Cerebellar cortex (tissue), 1 donor: ENCODE measurements around the gene MED28.
A peak's percentile ranks its signal among the peaks of the same experiment; 100 is the strongest.
"Not testable (repeated sequence)": the region's sequence is repeated elsewhere in the genome, so short reads cannot be mapped to it uniquely, and the experiment has no call there.

ENCODE experiments used
- DNase-seq: peaks from one replicate; pipeline ENCODE4 v3.0.0-alpha.2; 2015; ENCODE audit warnings: low spot score

The MED28 gene, protein sequence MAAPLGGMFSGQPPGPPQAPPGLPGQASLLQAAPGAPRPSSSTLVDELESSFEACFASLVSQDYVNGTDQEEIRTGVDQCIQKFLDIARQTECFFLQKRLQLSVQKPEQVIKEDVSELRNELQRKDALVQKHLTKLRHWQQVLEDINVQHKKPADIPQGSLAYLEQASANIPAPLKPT

DNA sequence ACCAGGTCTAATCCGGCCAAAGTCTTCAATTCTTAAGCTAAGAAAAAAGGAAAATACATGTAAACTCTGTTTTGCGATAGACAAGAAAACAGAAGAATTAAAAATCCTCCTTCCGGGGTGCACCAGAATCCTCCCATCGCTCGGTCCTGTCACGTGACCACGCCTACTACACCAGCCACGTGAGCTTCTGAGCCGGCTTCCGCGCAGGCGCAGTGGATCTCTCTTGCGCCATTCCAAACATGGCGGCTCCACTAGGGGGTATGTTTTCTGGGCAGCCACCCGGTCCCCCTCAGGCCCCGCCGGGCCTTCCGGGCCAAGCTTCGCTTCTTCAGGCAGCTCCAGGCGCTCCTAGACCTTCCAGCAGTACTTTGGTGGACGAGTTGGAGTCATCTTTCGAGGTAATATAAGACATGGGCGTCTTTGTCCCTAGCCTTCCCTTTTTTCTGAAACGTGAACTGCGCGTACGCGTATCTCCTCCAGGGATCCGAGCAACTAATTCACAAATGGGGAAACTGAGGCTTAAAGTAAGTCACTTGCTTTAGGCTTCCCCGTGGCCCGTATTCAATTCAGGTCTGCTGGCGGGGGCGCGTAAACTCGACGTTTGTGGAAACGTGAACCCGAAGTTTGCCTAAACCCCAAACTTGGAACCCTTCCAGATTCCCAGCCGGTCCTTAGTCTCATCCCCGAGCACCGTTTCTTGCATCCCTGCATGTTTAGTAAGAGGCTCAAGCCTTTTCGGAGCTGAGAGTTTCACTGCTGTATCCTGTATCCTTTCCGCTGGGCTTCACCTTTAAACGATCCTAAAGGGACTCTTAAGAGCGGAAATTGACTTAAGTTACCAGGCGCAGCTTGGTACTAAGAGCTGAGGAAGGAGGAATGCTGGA is at the start of gene MED28:
Gene MED28 (plus strand): TSS at position 226 of the 884 bp plus-strand sequence. CDS start 14 bp downstream, at position 240.
- DNase-seq = peak; percentile 96

- no peak for DNase-seq
Measured at GRCh38 chr4:17565846-17566245, 48.6 kb upstream of the MED28 start.

- DNase-seq = no peak
Measured at GRCh38 chr4:17567271-17567670, 47.2 kb upstream of the MED28 start.

- no peak for DNase-seq
Measured at GRCh38 chr4:17574206-17574605, 40.2 kb upstream of the MED28 start.

- not testable (repeated sequence) for DNase-seq
Measured at GRCh38 chr4:17575177-17575576, 39.3 kb upstream of the MED28 start.

DNA sequence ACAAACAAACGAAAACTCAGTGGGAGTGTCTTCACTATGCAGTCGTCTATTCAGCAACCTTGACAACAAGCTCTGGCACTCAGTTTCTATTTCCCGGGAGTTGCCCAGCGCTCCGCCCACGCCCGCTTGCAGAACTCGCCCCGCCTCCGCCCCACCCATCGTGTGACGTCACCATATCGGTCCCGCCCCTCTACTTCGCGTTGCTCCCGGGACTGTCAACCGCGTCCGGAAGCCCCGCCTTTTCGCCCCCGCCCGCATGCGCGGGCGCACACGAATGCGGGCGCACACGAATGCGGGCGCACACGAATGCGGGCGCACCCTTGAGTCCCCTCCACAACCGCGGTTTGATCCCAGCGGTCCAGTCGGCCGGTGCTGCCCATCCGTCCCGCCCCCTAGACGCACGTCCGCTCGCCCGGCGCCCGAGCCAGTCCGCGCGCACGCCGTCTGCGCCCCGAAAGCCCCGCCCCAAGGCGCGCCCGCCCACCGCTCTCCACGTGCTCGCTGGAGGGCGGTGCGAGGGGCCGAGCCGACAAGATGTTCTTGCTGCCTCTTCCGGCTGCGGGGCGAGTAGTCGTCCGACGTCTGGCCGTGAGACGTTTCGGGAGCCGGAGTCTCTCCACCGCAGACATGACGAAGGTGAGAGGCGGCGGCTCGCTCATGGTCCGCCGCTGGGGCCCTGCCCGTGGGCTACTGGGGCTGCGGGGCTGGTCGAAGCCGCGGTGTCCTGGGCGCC is 37.3 kb upstream of the MED28 start, which contains the start of gene LAP3:
Gene LAP3 (plus strand): TSS at position 267 of the 733 bp plus-strand sequence. CDS start 268 bp downstream, at position 535.
- peak; percentile 97 for DNase-seq

DNA sequence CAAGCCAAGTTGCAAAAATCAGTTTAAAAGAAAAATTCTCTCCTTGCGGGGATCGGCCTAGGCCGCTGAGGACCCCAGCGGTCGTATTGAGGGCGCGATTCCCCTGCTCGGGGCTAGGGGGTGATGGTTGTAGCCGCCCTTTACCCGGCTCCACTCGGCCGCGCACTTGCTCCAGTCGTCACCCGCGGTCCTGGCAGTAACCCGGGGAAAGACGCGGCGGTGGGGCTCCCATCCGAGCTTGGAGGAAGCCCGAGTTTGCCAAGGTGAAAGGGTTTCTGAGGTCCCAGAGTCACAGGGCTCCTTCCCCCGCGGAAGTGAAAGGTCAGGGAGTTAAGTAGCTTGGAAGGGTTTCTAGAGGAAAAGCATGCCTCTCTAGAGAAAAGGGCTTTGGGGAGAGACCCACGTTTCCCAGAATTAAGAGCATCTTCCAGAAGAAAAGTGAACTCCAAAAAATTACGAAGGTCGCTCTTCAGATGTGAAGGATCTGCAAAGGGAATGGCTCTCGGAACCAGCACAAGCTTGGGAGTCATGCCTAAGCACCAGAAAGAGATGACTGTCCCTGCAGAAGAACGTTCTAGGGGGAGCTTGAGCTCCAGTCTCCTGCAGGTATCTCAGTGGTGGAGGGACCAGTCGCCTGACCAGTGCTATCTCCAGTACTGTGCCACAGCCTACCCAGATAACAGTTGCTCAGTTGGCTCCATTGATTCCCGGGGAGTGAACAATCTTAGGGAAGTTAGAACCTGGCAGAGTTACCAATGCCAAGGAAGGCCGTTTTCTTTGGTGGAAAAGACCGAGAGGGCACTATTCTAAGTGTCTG is 36.6 kb upstream of the MED28 start:
- peak; percentile 38 for DNase-seq

GRCh38 chr4:17578482-17578891 is 36.0 kb upstream of the MED28 start:
- DNase-seq = no peak

DNA sequence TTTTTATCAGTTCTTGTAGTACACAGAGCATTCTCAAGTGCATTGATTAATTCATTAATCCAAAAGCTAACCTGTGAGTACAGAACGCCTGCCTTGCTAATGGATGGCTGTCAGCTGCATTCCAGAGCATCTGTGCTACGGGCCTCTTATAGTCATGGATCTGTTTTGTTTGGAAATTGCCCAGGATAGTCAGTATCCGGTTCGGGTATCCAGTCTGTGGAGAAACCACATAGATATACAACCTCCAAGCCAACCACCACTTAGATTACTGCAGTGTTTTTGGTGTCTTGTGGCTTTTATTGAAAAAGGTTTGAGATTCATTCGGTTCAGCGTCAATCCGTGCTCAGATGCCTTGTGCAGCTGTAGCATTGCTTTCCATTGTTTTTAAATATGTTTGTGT is 33.5 kb upstream of the MED28 start:
- no peak for DNase-seq

GRCh38 chr4:17583276-17583675 is 31.2 kb upstream of the MED28 start:
- DNase-seq = peak; percentile 43

DNA sequence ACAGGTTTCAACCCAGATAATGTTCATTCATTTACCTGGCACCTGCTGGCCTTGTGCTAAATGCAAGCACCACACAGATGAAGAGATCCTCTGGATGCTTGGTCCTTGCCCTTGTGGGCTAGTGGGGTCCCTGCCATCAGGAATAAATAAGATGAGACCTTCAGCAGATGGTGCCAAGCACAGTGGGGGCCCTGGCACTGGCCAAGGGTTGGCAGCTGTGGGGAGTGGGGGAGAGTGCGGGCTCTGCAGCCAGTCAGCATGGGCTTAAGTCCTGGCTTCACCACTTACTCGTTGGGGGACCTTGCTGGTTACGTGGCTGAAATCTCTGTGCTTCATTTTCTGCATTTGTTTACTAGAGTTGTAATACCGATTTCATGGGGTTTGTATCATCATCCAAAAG is 30.5 kb upstream of the MED28 start:
- DNase-seq = no peak

DNA sequence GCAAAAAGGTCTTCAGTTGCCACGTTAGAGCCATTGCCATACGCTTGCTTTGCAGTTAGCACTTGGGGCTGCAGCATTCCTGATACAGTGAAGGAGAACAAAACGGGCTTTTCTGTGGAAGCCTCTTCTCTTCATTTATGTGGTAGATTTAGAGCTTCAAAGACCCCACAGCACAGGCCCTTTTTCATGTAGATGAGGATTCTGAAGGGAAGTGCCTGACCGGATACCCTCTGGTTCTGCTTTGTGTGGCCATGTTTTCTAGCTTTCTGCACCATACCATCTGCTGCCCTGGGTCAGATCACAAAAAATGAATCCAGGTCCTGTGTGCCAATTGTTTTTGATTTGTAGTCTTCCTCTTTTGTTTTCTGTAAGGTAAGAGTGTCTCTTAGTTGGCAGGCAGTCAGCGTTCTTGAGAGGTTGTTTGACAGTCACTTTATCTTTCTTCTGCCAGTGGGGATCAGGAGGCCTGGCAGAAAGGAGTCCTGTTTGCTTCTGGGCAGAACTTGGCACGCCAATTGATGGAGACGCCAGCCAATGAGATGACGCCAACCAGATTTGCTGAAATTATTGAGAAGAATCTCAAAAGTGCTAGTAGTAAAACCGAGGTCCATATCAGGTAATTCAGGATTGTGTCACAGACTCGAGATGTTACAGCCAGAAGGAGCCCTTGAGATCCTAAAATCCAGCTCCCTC is 29.8 kb upstream of the MED28 start:
- no peak for DNase-seq

GRCh38 chr4:17587094-17587822 is 27.2 kb upstream of the MED28 start:
- DNase-seq = no peak

DNA sequence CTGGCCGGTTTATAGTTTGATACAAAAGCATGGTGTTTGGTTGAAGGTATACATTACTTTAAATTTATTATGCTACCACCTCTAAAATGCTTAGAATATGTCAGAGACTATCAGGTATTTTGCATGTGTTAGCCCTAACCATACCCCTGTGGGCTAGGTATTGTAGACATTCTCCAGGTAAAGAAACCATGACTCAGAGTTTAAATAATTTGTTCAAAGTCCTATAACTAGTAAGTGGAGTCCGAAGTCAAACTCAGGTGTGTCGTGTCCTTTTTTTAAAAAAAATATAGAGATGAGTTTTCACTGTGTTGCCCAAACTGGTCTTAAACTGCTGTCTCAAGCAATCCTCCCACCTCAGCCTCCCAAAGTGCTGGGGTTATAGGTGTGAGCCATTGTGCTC is 25.1 kb upstream of the MED28 start:
- no peak for DNase-seq

DNA sequence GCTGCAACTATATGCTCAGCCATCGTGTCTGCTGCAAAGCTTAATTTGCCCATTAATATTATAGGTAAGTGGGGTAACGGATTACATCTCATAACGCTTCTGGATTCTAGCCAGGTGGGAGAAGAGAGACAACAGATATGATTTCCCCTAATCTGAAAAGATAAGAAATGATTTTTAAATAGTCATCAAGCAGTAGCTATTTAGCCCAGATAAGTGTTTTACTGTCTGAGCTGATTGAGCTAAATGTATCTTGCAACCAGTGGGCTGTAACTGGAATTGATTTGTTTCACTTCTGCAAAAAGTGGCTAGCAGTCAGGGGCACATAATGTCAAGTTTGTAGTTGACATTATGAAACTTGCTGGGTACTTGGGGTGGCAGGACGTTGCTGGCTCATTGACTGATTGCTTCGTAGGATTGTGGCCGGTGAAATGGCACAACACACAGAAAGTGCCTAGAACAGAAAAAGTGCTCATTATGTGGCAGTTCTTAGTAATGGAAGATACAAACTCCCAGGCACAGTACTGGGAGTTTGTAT is 18.9 kb upstream of the MED28 start:
- DNase-seq = no peak

DNA sequence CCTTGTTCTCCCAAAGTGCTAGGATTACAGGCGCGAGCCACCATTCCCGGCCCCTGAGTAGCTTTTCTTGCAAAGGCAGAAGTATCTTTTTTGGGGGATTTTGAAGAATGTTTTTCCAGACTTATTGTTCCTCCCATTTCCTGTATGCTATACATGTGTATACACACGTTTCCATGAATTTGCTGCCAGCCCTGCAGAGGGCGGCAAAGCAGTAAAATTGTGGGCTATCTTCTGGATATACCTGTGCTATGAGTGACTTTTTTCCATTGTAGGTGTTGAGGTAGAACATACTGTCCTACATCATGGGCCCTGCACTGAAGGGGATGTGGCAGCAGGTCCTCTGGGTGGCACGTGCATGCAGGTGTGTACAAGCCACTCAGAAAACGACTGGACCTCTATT is 16.9 kb upstream of the MED28 start:
- peak; percentile 28 for DNase-seq

DNA sequence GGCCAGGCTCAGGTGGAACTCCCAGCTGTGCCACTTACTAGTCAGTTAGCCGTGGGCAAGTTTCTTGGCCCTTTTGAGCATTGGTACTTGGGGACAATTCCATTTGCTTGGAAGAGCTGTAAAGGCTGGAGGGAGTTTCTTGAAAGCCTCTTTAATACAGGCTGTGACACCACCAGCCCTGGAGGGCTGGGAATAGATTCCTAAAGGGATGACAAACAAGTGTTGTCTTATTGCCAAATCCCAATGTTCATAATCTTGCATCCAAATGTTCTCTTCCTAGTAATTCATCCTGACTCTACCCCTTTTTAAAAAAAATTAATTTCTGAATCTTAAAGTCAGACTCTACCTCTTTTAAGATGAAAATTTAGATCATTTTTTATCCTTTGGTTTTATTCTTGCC is 14.6 kb upstream of the MED28 start:
- DNase-seq = no peak

- no peak for DNase-seq
Measured at GRCh38 chr4:17605236-17605635, 9.2 kb upstream of the MED28 start.

- no peak for DNase-seq
Measured at GRCh38 chr4:17613761-17614415, 553 bp upstream of the MED28 start.

DNA sequence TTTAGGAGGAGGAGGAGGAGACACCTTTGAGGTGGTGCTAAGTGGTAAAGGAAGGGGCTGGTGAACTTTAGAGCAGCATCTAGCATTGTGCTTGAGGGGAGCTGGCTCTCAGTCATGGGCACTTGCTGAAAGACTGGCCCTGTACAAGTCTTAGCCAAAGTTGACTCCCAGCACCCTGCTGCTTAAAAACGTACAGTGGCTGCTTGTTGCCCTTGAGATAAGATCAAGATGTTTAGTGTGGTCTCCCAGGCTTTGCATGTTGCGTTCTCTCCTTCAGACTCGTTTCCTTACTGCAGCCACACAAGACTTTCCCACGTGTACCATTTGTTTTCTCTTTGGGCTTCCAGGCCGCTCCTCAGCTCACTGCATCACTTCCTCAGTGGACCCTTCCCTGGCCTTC is 1.8 kb downstream of the MED28 start:
- DNase-seq = no peak
